ENCODE results near the gene NLRP3.
"Not testable (repeated sequence)": the region's sequence is repeated elsewhere in the genome, so short reads cannot be mapped to it uniquely, and the experiment has no call there.

Gene NLRP3

DNA sequence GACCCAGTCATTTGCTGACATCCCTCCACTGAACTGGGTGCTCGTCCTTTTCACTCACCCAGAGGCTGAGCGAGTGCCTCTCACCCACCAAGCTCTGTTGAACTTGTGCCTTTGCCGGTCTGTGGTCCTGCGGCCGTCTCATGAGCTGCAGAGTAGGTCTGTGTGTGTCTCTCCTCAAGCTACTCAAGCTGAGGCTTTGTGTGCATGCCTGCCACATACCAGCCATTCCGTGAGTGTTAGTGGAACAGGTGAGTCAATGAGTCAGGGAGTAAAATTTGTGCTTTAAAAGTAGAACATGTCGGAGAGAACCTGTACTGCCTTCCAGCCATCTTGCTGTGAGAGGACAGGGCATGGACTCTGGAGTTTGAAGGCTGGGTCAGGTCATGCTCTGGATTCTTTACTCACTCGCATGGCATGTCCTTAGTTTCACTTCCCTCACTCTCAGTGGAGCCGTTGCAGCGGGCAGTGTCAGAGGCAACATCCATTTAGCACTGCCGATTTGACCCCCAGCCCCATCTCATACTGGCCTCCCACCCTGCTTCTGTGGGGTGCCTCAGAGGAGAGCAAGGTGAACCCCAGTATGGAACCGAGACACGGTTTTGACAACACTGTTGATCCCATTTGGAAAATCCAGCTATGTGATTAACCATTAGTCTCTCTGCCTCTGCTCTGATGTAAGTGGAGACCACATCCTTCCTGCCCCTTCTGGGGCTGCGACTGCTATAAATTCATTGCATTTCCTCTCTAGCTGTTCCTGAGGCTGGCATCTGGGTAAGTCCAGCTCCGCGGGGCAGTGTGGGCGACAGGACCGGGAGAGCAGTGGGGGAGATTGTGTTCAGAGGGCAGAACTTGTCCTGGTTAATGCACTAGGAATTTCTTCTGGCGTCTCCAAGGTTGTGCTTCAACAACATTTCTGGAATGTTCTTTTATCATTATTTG lies at the start of gene NLRP3:
Gene NLRP3 (plus strand): TSS at position 751 of the 939 bp plus-strand sequence. CDS start 2,628 bp downstream, outside the sequence.
- DNase-seq: no peak

DNA sequence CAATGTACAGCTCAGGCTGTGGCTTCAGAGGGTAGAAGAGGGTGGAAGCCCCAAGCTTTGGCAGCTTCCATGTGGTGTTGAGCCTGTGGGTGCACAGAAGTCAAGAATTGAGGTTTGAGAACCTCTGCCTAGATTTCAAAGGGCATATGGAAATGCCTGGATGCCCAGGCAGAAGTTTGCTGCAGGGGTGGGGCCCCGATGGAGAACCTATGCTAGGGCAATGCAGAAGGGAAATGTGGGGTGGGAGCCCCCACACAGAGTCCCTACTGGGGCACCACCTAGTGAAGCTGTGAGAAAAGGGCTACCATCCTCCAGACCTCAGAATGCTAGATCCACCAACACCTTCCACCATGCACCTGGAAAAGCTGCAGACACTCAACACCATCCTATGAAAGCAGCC lies 49.6 kb upstream of the NLRP3 start:
- not testable (repeated sequence) for DNase-seq

DNA sequence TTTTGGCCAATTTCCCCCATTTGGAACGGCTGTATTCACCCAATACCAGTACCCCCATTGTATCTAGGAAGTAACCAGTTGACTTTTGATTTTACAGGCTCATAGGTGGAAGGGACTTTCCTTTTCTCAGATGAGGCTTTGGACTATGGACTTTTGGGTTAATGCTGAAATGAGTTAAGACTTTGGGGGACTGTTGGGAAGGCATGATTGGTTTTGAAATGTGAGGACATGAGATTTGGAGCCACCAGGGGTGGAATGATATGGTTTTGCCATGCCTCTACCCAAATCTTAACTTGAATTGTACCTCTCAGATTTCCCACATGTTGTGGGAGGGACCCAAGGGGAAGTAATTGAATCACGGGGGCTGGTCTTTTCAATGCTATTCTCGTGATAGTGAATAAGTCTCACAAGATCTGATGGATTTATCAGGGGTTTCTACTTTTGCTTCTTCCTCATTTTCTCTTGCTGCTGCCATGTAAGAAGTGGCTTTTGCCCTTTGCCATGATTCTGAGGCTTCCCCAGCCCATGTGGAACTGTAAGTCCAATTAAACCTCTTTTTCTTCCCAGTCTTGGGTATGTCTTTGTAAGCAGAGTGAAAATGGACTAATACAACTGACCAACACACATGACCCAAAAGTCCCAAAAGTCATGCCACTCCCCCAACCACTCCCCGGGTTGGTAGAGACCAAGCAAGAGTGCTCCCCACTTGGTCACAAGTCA lies 48.9 kb upstream of the NLRP3 start:
- DNase-seq: no peak

DNA sequence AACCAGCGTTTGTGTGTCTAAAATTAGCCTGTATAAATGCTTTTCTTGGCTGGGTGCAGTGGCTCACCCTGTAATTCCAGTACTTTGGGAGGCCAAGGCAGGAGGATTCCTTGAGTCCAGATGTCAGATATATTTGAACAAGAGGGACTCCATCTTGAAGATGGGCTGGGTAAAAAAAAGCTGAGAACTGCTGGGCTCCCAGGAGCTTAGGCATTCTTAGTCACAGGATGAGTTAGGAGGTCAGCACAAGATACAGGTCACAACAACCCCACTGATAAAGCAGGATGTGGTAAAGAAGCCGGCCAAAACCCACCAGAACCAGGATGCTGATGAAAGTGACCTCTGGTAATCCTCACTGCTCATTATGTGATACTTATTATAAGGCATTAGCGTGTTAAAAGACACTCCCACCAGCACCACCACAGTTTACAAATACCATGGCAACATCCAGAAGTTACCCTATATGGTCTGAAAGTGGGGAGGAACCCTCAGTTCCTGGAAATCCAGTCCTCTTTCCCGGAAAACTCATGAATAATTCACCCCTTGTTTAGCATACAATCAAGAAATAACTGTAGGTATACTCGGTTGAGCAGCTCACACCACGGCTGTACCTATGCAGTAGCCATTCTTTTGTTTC lies 48.1 kb upstream of the NLRP3 start:
- DNase-seq: no peak

DNA sequence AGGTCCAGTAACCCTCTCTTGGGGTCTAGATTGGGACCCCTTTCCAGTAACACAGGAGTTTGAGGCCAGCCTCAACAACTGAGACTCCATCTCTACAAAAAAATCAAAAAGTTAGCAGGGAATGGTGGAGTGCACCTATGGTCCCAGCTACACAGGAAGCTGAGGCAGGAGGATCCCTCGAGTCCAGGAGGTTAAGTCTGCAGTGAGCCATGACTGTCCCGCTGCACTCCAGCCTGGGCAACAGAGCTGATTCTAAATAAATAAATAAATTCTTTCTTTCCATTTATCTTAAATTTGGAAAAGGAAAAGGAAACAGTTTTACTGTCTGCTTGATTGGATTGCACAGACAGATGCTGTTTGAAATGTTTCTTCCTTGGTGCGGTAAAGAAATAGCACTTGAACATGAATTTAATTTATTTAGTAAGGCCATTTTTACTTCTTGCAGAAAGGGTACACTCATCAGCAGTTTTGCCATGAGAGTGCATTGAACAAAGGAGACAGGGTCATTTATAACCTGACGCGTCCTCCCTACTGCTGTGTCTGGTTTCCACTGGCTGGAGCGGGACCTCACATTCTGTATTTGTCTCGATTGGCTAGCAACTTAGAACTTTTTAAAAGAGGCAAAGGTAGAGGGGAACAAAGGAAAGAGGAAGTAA lies 47.4 kb upstream of the NLRP3 start:
- DNase-seq: no peak

DNA sequence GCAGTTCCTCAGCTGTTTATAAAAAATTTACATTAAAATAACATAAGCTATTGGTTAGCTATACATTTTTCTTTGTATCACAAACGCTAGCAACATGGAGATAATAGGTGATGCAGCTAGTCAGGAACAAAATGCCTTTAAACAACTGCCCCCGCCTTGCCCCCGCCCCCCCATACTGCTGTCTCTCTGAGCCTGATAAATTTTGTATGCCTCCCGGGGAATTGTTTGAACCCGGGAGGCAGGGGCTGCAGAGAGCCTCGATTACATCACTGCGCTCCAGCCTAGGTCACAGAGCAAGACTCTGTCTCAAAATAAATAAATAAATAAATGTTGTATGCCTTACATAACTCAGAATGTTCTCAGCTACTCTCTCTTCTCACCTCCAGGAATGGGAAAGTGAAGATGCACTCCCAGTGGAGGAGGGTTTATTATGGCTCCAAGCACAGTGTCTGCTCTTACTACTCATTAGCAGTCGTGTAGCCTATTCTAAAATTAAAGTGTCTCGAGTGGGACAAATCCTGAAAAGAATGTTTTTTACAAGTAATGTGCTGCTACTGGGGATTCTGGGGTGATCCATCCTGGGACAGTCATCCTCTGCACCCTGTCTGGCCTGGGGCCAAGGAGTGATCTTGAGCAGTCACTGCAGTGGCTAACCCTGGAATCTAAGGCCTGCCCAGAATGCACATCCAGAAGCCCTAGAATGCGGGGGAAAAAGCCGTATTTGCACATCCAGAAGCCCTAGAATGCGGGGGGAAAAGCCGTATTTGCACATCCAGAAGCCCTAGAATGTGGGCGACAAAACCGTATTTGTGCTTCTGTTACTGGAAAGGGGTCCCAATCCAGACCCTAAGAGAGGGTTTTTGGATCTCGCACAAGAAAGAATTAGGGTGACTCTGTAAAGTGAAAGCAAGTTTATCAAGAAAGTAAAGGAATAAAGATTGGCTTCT lies 44.9 kb upstream of the NLRP3 start:
- DNase-seq: peak; percentile 14

DNA sequence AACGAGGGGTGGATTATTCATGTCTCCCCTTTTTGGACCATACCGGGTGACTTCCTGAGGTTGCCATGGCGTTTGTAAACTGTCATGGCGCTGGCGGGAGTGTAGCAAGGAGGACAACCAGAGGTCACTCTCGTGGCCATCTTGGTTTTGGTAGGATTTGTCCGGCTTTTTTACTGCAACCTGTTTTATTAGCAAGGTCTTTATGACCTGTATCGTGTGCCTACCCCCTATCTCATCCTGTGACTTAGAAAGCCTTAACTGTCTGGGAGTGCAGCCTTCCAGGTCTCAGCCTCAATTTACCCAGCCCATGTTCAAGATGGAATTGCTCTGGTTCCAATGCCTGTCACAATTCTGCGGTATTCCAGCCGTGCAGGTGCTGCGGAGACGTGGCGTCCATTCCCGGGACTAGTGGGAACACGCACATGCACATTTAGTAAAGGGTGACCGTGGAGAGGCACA lies 44.1 kb upstream of the NLRP3 start:
- DNase-seq: no peak

DNA sequence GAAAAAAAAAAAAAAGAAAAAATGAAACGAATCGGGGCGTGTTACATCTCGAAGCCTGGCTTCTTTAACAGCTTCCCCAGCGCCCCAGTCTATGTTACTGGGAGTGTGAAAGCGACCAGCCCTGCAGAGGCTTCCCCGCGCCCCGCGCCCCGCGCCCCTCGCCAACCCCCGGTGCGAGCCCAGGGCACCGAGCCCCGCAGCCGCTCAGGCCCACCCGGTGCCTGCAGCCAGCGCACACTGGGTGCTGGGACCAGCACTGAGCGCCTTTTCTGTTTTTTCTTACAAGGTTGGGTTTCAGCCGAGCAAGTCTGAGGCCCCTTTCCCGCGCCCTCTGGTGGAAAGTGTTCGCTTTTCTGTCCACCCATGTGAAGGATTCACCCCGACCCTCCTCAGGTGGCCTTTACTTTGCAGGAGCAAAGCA lies 42.2 kb upstream of the NLRP3 start:
- DNase-seq: no peak

DNA sequence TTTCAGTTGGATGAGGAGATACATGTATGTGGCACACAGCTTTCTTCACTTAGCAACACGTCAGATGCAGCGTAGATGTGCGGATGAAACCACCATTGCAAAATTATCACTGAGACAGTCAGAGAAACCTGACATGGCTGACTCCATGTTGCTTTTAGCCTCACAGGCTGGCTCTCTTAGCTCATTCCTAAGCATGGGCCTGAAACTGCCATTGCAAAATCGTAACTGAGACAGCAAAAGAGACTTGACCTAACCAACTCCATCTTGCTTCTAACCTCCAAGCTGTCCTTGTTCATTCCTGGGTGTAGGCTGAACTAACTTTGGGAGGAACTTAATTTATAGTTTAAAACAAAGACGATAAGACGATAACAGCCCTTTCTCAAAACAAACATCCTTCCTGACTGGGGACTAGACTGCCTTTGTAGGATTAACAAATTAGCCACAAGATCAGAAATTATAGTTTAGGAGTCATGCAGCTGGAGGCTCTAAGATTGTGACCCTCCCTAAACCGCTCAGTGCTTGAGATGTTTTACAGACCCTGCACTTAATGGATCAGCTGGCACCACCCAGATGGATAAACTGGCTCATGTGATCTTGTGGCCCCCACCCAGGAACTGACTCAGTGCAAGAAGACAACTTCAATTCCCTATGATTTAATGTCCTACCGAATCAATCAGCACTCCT lies 41.2 kb upstream of the NLRP3 start:
- not testable (repeated sequence) for DNase-seq

DNA sequence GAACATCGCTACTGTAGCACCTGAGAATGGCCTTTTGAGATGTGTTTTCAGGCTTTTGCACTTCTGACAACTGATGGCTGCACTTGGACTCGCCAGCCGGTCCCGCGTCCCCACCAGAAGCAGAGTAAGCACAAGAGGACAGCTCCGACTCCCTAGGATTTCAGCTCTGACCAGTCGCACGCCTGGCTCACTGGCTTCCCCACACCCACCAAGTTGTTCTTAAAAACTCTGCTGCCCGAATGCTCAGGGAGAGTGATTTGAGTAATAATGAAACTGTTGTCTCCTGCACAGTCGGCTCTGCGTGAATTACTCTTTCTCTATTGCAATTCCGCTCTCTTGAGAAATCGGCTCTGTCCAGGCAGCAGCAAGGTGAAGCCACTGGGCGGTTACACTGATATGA lies 40.2 kb upstream of the NLRP3 start:
- DNase-seq: no peak

DNA sequence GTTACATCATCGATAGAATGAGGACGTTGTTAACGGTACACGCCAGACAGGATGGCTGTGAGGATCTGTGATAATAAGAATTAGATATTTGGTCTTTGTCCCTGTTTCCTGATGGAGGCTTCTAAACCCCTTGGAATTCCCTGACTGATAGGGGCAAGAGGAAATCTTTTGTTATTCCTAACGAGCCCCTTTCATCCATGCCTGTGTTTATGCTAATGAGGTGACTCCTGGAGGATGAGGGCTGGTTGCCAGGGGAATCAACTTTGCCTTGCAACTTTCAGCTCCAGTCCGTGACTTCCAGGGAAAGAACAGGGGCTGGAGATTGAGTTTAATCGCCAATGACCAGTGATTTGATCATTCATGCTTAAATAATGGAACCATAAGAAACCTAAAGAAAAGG lies 39.3 kb upstream of the NLRP3 start:
- DNase-seq: no peak

DNA sequence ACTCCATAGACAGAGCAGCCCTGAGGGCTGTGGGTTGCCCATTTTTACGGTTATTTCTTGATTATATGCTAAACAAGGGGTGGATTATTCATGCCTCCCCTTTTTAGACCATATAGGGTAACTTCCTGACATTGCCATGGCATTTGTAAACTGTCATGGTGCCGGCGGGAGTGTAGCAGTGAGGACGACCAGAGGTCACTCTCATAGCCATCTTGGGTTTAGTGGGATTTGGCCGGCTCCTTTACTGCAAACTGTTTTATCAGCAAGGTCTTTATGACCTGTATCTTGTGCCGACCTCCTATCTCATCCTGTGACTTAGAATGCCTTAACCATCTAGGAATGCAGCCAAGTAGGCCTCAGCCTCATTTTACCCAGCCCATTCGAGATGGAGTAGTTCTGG lies 38.3 kb upstream of the NLRP3 start:
- DNase-seq: not testable (repeated sequence)

DNA sequence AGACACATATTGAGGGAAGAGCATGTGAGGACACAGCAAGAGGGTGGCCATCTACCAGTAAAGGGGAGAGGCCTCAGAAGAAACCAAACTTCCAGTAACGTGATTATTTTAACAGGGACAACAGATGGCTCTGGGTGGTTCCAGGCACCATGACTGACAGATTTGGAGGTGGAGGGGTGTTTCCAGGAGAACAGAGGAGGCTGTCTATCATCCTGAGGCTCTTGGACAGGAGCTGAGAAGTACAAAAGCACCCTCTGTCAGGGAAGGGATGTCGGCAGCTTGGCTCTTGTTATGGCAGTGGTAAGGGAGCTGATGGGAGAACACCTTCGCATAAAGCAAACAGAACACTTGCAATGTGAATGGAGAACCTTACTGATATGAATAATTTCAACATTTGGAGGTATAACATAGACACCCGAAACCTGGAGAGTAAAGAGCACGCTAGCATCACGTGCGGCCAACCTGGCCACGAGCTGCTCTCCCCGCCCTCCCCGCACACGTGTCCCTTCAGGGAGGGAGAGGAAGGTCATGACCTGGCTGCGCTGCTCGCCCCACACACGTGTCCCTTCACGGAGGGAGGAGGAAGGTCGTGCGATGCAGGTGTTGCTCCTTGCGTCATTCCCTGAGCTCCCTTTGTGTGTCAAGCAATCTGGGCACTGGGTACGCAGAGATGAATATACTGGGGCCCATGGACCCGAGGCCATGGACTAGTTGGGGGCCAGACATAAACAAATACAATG lies 37.5 kb upstream of the NLRP3 start:
- DNase-seq: no peak

DNA sequence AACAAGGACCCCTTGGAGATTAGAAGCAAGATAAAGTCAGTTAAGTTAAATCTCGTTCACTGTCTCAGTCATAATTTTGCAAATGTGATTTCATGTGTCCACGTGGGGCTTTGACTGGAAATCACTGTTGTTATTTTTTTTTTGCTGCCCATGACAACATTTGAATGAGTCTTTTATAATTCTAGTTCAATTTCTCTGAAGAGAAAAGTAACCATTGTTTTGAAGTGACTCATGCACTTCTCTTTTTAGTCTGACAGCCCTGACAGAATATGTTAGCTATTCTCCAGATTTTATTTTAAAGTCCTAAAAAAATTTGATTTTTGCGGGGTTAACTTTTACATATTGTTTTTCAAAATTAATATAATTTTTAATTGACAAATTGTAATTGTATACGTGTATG lies 30.7 kb upstream of the NLRP3 start:
- no peak for DNase-seq

DNA sequence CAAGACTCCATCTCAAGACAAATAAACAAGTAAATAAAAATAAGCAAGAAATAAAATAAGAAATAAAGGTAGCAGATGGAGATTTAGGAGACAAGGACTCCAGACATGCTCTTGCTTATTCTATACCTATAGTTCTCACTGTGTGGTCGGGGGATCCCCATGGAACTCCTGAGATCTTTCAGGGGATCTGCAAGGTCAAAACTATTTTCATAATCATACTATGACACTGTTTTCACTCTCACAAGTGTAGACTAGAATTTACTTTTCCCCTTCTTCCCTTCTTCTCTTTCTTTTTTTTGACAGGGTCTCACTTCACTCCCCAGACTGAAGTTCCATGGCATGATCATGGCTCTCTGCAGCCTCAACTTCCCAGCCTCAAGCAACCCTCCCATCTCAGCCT lies 29.8 kb upstream of the NLRP3 start:
- DNase-seq: no peak

DNA sequence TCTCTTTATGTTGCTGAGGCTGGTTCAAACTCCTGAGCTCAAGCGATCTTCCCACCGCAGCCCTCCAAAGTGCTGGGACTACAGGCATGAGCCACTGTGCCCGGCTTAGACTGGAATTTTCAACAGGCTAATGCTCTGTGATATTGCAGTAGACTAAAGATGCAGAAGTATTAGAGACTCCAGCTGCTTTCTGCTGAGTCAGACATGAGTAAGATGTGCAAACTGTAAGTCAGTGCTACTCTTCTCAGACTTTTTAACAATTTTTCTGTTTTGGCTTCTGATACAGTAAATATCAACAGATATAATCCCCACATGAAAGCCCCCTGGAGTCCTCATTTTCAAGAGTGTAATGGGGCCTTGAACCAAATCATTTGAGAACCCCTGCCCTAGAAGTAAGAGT lies 29.3 kb upstream of the NLRP3 start:
- DNase-seq: no peak

DNA sequence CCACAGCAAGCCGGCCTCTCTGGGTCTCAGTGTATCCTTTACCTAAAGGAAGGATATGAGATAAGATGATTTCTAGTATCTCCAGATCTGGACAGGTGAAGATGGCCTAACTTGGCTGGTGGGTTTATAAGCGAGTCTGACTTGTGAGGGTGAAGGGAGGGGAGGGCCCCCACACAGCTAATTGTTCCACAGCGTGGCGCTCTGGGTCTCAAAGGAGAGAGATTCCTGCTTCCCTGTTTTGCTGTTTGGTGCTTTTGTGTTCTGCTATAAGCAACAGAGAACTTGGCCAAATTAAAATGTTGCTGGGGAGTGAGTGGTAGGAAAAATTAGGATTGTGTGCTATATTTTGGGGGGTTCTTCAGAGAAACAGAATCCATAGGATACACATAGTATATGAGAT lies 28.9 kb upstream of the NLRP3 start:
- DNase-seq: no peak

DNA sequence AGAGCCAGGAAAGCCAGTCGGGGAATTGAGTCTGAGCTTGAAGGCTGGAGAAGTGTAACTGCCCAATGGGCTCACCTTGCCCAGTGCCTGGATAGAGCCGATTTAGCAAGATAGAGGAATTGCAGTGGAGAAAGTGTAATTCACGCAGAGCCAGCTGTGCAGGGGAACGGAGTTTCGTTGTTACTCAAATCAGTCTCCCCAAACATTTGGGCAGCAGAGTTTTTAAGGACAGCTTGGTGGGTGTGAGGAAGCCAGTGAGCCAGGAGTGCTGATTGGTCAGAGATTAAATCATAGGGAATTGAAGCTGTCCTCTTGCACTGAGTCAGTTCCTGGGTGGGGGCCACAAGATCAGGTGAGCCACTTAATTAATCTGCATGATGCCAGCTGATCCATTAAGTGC lies 28.4 kb upstream of the NLRP3 start:
- DNase-seq: no peak

DNA sequence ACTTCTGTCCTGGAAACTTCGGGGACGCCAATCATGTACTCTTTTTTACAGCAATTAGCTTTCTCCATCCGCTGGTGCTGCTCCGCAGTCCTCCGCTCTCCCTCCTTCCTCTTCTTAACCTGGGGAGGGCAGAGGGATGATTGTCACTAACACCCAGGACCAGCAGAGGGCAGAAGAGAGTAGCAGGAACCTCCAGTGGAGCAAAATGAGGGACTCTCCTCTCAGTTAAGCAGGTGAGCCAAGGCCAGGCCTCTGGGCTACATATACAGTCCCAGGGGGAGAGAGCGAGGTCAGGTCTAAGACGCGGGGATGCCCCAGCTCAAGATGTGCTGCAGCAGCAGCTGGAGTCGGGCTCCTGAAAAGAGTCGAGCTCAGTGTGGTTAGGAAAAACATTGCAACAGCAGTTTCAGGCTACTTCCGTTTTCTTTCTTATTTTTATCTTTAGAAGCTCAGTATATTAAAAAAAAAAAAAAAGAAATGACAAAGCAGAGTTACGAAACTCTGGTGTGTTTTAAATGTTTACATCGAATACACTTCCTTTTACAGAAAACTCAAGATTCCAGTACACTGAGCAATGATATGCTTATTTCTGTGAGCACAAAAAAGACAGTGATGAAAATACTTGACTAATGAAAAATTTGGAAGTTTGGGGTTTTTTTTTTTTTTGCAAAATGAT lies 25.7 kb upstream of the NLRP3 start:
- DNase-seq: peak; percentile 81

DNA sequence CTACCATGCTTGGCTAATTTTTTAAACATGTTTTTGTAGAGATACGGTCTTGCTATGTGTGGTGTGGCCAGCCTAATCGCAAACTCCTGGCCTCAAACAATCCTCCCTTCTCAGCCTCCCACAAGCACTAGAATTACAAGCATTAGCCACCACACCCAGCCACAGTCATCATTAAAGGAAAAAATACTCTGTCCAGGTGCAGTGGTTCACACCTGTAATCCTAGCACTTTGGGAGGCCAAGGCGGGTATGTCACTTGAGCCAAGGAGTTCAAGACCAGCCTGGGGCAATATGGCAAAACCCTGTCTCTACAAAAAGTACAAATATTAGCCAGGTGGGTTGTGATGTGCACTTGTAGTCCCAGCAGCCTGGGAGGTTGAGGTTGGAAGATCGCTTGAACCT lies 25.0 kb upstream of the NLRP3 start:
- DNase-seq: no peak
